Measurements from ENCODE around the gene SEPTIN8. TPM values are rescaled to one million over a fixed set of nuclear protein-coding genes. Genes with fewer than 3 reads are reported as not detected.

SEPTIN8 gene
- total and polyA plus RNA-seq, 2 of the 13 experiments (the other 11 are each of a cell fraction or from before 2014, with no cell fraction given), result 41.4 to 49.9 TPM

GRCh38 chr5:132807163-132807838 lies 30.3 kb upstream of the SEPTIN8 start (continued):
- TF ChIP-seq PRDM10 (CRISPR knock-in tag; IDR thresholded peaks at IDR 0.05; ENCODE audit: low read depth) (peak; percentile 88), ZNF574 (CRISPR knock-in tag; IDR thresholded peaks at IDR 0.05) (peak; percentile 66), ZNF639 (CRISPR knock-in tag; conservative IDR thresholded peaks at IDR 0.05) (no peak), RFX3 (CRISPR knock-in tag; IDR thresholded peaks at IDR 0.05) (no peak), SALL2 (CRISPR knock-in tag; IDR thresholded peaks at IDR 0.05) (no peak; the same call in 1 of the 2 replicates), KDM2A (CRISPR knock-in tag; IDR thresholded peaks at IDR 0.05; ENCODE audit: borderline replicate concordance, low read depth) (peak; percentile 77; the same call in 1 of the 2 replicates), PRPF4 (IDR thresholded peaks at IDR 0.05; ENCODE audit: low read depth, low read length, poor library complexity, severe bottlenecking) (peak; percentile 99), SMYD3 (CRISPR knock-in tag; IDR thresholded peaks at IDR 0.05) (no peak; the same call in 1 of the 2 replicates), GRHL1 (CRISPR knock-in tag; conservative IDR thresholded peaks at IDR 0.05) (no peak), GTF2F1 (IDR thresholded peaks at IDR 0.05; ENCODE audit: low read length) (no peak), SIX4 (CRISPR knock-in tag; IDR thresholded peaks at IDR 0.05) (peak; percentile 22; the same call in 1 of the 2 replicates), YY1 (IDR thresholded peaks at IDR 0.05; ENCODE audit: insufficient read depth, insufficient replicate concordance, low read depth, low read length) (peak; percentile 68), EEA1 (CRISPR knock-in tag; IDR thresholded peaks at IDR 0.05; ENCODE audit: borderline replicate concordance) (no peak), HNF1B (CRISPR knock-in tag; IDR thresholded peaks at IDR 0.05) (peak; percentile 94), KDM3A (CRISPR knock-in tag; IDR thresholded peaks at IDR 0.05; ENCODE audit: low read depth) (no peak)

Measured in HepG2 (cell line).